ENCODE data around the gene EXOC3L4. TPM values are rescaled to one million over a fixed set of nuclear protein-coding genes. Genes with fewer than 3 reads are reported as not detected.
A peak's percentile ranks its signal among the peaks of the same experiment; 100 is the strongest.

EXOC3L4 gene
- total and polyA plus RNA-seq, 8 donors = 0.63 to 8.9 (median 1.3) TPM

- FAIRE-seq = no peak
- TF ChIP-seq CTCF (IDR thresholded peaks at IDR 0.05) = no peak
- no peak overlapping the region for H3K4me3 ChIP-seq
- peak overlapping the region in 2 of 4 donors; percentile 33 to 62 for H3K27ac ChIP-seq
- ATAC-seq = peak in 2 of 4 donors; percentile 14 to 18
- intact Hi-C loops (cut with DNase I) = no loop called here
- H3K36me3 ChIP-seq = no peaks in the 10 kb centered on the region
- H3K4me1 ChIP-seq = peaks cover 4 to 17% (median 7%) of the 10 kb centered on the region in 3 donors
- WGBS, 2 donors = 62 to 69% methylated on average over 13 of the region's 13 CpGs
- DNase-seq = peak in 5 of 6 donors; percentile 32 to 76 (median 43)
- no peaks in the 10 kb centered on the region for H3K27me3 ChIP-seq
- no peaks in the 10 kb centered on the region for H3K9me3 ChIP-seq
These were observed 34.2 kb downstream of the EXOC3L4 start for GRCh38 chr14:103128631-103129300.

GRCh38 chr14:103129301-103130016, 34.9 kb downstream of the EXOC3L4 start:
- H3K4me1 ChIP-seq = peaks cover 4 to 17% (median 7%) of the 10 kb centered on the region in 3 donors
- no peaks in the 10 kb centered on the region for H3K27me3 ChIP-seq
- WGBS, 2 donors = 82 to 87% methylated on average over 12 of the region's 12 CpGs
- H3K4me3 ChIP-seq = no peak overlapping the region
- DNase-seq (peak in 4 of 6 donors; percentile 17 to 54 (median 26)), FAIRE-seq (no peak), ATAC-seq (no peak)
- intact Hi-C loops (cut with DNase I) = no loop called here
- no peaks in the 10 kb centered on the region for H3K36me3 ChIP-seq
- no peaks in the 10 kb centered on the region for H3K9me3 ChIP-seq
- H3K27ac ChIP-seq = peak overlapping the region in 2 of 4 donors; percentile 33 to 62
- no peak for TF ChIP-seq CTCF (IDR thresholded peaks at IDR 0.05)

GRCh38 chr14:103130017-103130764, 35.7 kb downstream of the EXOC3L4 start:
- peaks cover 4 to 17% (median 7%) of the 10 kb centered on the region in 3 donors for H3K4me1 ChIP-seq
- ATAC-seq = no peak
- TF ChIP-seq CTCF (IDR thresholded peaks at IDR 0.05) = no peak
- DNase-seq = peak in 4 of 6 donors; percentile 11 to 70 (median 40)
- WGBS, 2 donors = 89 to 91% methylated on average over 23 to 26 of the region's 26 CpGs
- no peak for FAIRE-seq
- no peak overlapping the region for H3K4me3 ChIP-seq
- intact Hi-C loops (cut with DNase I) = no loop called here
- H3K27me3 ChIP-seq = no peaks in the 10 kb centered on the region
- peak overlapping the region in 1 of 4 donors; percentile 58 for H3K27ac ChIP-seq
- H3K9me3 ChIP-seq = no peaks in the 10 kb centered on the region
- H3K36me3 ChIP-seq = no peaks in the 10 kb centered on the region

GRCh38 chr14:103130965-103131364, 36.4 kb downstream of the EXOC3L4 start:
- peak in 3 of 4 donors; percentile 3 to 33 (median 4) for ATAC-seq
- peak in 4 of 6 donors; percentile 14 to 58 (median 44) for DNase-seq
- WGBS, 2 donors = 40 to 58% methylated on average over 8 of the region's 8 CpGs
- Histone ChIP-seq H3K9me3 (no peaks in the 10 kb centered on the region), H3K36me3 (no peaks in the 10 kb centered on the region), H3K27ac (peak overlapping the region in 1 of 4 donors; percentile 58), H3K4me3 (no peak overlapping the region), H3K27me3 (no peaks in the 10 kb centered on the region), H3K4me1 (peaks cover 4 to 17% (median 7%) of the 10 kb centered on the region in 3 donors)
- intact Hi-C loops (cut with DNase I) = no loop called here
- FAIRE-seq = no peak
- TF ChIP-seq CTCF (IDR thresholded peaks at IDR 0.05) = no peak

Data from pancreas (tissue), 10 donors.